Activated CD4-positive, alpha-beta T cell treated with anti-CD3 and anti-CD28 coated beads, Interleukin-2, Interleukin-4, amounts not matched to agents 100 ng/mL and 50 ng/mL, durations not matched to agents 16 hours and 8 hours (primary cell): Measurements from ENCODE around the gene SUGP1.
"Not testable (repeated sequence)": the region's sequence is repeated elsewhere in the genome, so short reads cannot be mapped to it uniquely, and the experiment has no call there.

Experiments
- DNase-seq: peaks from one replicate; pipeline ENCODE4 v3.0.0-alpha.2; 2020; ENCODE audit warnings: low spot score

Gene SUGP1

GRCh38 chr19:19262190-19263057, 57.9 kb downstream of the SUGP1 start:
- DNase-seq = no peak

GRCh38 chr19:19261350-19262189, 58.7 kb downstream of the SUGP1 start:
- no peak for DNase-seq

GRCh38 chr19:19260417-19261214, 59.7 kb downstream of the SUGP1 start:
- no peak for DNase-seq

GRCh38 chr19:19259741-19260140, 60.6 kb downstream of the SUGP1 start:
- peak; percentile 15 for DNase-seq

GRCh38 chr19:19258589-19259338, 61.5 kb downstream of the SUGP1 start:
- DNase-seq = no peak

- no peak for DNase-seq
Observed at GRCh38 chr19:19257836-19258588, 62.3 kb downstream of the SUGP1 start.

GRCh38 chr19:19257137-19257536, 63.2 kb downstream of the SUGP1 start:
- DNase-seq = no peak

GRCh38 chr19:19256072-19256969, 64.0 kb downstream of the SUGP1 start:
- no peak for DNase-seq

- not testable (repeated sequence) for DNase-seq
Observed at GRCh38 chr19:19253409-19253808, 66.9 kb downstream of the SUGP1 start.

GRCh38 chr19:19250196-19250801, 70.0 kb downstream of the SUGP1 start:
- DNase-seq = no peak

GRCh38 chr19:19240476-19240875, 79.8 kb downstream of the SUGP1 start:
- no peak for DNase-seq

GRCh38 chr19:19239675-19240074, 80.6 kb downstream of the SUGP1 start:
- no peak for DNase-seq

- DNase-seq = no peak
Observed at GRCh38 chr19:19238126-19238894, 82.0 kb downstream of the SUGP1 start.

GRCh38 chr19:19236173-19236572, 84.1 kb downstream of the SUGP1 start:
- no peak for DNase-seq

GRCh38 chr19:19234220-19234816, 86.0 kb downstream of the SUGP1 start:
- DNase-seq = no peak

GRCh38 chr19:19232261-19232721, 88.0 kb downstream of the SUGP1 start:
- DNase-seq = no peak

GRCh38 chr19:19230999-19231398, 89.3 kb downstream of the SUGP1 start:
- DNase-seq = no peak

GRCh38 chr19:19229701-19230100, 90.6 kb downstream of the SUGP1 start:
- no peak for DNase-seq
